HG03439 (cell line): ENCODE measurements around the gene NAV3.

Source experiments
- ATAC-seq: cut with Tn5 transposase; IDR thresholded peaks from one replicate; pipeline ENCODE4 v1.9.1; 2021; ENCODE audit warnings: mild to moderate bottlenecking, moderate library complexity; ENCODE audit not compliant: unreplicated experiment

The NAV3 gene

GRCh38 chr12:77924703-77925102 is 94.0 kb downstream of the NAV3 start:
- ATAC-seq = no peak

- peak; percentile 100 for ATAC-seq
Measured at GRCh38 chr12:77925536-77926108, 94.9 kb downstream of the NAV3 start.

- ATAC-seq = no peak
Measured at GRCh38 chr12:77928078-77928477, 97.4 kb downstream of the NAV3 start.

- no peak for ATAC-seq
Measured at GRCh38 chr12:77932216-77932615, 101.5 kb downstream of the NAV3 start.

- no peak for ATAC-seq
Measured at GRCh38 chr12:77938301-77938700, 107.6 kb downstream of the NAV3 start.

- ATAC-seq = no peak
Measured at GRCh38 chr12:77940011-77940423, 109.3 kb downstream of the NAV3 start.

- no peak for ATAC-seq
Measured at GRCh38 chr12:77940567-77940966, 109.9 kb downstream of the NAV3 start.

GRCh38 chr12:77941401-77941800 is 110.7 kb downstream of the NAV3 start:
- ATAC-seq = no peak

GRCh38 chr12:77943466-77943865 is 112.8 kb downstream of the NAV3 start:
- no peak for ATAC-seq

- ATAC-seq = no peak
Measured at GRCh38 chr12:77946541-77947061, 115.9 kb downstream of the NAV3 start.

GRCh38 chr12:77947330-77947729 is 116.6 kb downstream of the NAV3 start:
- no peak for ATAC-seq

- ATAC-seq = no peak
Measured at GRCh38 chr12:77947746-77948145, 117.1 kb downstream of the NAV3 start.

- ATAC-seq = no peak
Measured at GRCh38 chr12:77949943-77950342, 119.2 kb downstream of the NAV3 start.

- ATAC-seq = no peak
Measured at GRCh38 chr12:77953528-77954205, 123.0 kb downstream of the NAV3 start.

- ATAC-seq = no peak
Measured at GRCh38 chr12:77954206-77954555, 123.5 kb downstream of the NAV3 start.

- ATAC-seq = no peak
Measured at GRCh38 chr12:77957062-77957461, 126.4 kb downstream of the NAV3 start.

- ATAC-seq = no peak
Measured at GRCh38 chr12:77963576-77964178, 133.0 kb downstream of the NAV3 start.

- ATAC-seq = no peak
Measured at GRCh38 chr12:77965790-77966189, 135.1 kb downstream of the NAV3 start.

GRCh38 chr12:77968021-77968420 is 137.3 kb downstream of the NAV3 start:
- ATAC-seq = no peak

GRCh38 chr12:77968571-77968970 is 137.9 kb downstream of the NAV3 start:
- ATAC-seq = no peak

- ATAC-seq = no peak
Measured at GRCh38 chr12:77973579-77973978, 142.9 kb downstream of the NAV3 start.

GRCh38 chr12:77974645-77975044 is 144.0 kb downstream of the NAV3 start:
- no peak for ATAC-seq
